ENCODE measurements around the gene SSH3. TPM values are rescaled to one million over a fixed set of nuclear protein-coding genes. Genes with fewer than 3 reads are reported as not detected.

SSH3 gene
- polyA plus RNA-seq, 1 of the 3 experiments (the other 2 are of a cell fraction), result 13.5 TPM

DNA sequence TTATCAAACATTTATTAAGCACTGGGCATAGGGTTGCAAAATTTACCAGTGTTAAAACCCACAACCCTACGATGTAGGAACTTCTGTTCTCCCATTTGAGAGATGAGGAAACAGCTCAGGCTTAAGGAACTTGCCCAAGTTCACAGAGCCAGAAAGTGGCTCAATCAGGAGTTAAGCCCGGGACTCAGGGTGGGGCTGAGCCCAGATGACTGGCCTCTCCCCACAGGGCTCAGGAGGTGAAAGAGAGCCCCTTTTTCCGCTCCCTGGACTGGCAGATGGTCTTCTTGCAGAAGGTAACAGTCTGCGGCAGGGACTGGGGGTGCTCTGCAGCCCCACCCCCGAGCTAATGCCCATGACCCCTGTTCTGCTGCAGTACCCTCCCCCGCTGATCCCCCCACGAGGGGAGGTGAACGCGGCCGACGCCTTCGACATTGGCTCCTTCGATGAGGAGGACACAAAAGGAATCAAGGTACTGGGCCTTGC, 19.8 kb upstream of the SSH3 start:
- H3K36me3 ChIP-seq (replicated peaks in 1 of 2; ENCODE audit: control insufficient read depth in 1 of 2, insufficient read depth in 2 of 2, low read length in 1 of 2), result peaks cover 3 to 59% of the 10 kb centered on the region in 2 experiments
- POLR2A ChIA-PET, result no interaction called here

DNA sequence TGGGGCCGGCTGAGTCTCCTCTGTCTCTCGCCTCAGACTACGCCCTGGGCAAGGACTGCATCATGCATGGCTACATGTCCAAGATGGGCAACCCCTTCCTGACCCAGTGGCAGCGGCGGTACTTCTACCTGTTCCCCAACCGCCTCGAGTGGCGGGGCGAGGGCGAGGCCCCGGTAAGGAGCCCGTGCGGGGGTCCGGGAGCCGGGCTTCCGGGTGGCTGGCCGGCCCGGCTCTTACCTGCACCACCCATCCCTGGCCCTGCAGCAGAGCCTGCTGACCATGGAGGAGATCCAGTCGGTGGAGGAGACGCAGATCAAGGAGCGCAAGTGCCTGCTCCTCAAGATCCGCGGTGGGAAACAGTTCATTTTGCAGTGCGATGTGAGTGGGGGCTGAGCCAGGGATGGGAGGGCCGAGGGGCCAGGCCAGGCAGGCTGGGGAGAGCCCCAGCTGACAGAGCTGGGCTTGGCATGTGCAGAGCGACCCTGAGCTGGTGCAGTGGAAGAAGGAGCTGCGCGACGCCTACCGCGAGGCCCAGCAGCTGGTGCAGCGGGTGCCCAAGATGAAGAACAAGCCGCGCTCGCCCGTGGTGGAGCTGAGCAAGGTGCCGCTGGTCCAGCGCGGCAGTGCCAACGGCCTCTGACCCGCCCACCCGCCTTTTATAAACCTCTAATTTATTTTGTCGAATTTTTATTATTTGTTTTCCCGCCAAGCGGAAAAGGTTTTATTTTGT, 18.4 kb upstream of the SSH3 start:
- H3K27ac ChIP-seq (ENCODE audit: low read depth in 2 of 2, low read length in 1 of 2), result no peak overlapping the region
- CTCF ChIA-PET, result interaction anchor here (0.6 kb wide), 1 partner anchor 19 kb away, joined by 4 read pairs; no protein-coding TSS in a partner anchor
- no peaks in the 10 kb centered on the region for H3K9me3 ChIP-seq
- H3K79me2 ChIP-seq (ENCODE audit: insufficient read depth), result peaks cover 7% of the 10 kb centered on the region
- H3K9ac ChIP-seq, result no peak overlapping the region
- 94% methylated on average over 20 of the region's 45 CpGs for WGBS (ENCODE audit: low lambda C conversion rate)
- H3K36me3 ChIP-seq (replicated peaks in 1 of 2; ENCODE audit: control insufficient read depth in 1 of 2, insufficient read depth in 2 of 2, low read length in 1 of 2), result peaks cover 3 to 49% of the 10 kb centered on the region in 2 experiments
- no peak for DNase-seq
- no peaks in the 10 kb centered on the region for H3K9me2 ChIP-seq
- H3K4me1 ChIP-seq (ENCODE audit: control insufficient read depth in 1 of 2, insufficient read depth in 2 of 2, low read depth in 1 of 2, low read length in 1 of 2), result peaks cover 9 to 18% of the 10 kb centered on the region in 2 experiments; a peak in 3 of 4 replicates
- no peaks in the 10 kb centered on the region for H4K20me1 ChIP-seq (ENCODE audit: insufficient read depth)
- no peak overlapping the region for H3K4me3 ChIP-seq (ENCODE audit: low read depth in 2 of 2, low read length in 1 of 2)
- no peak overlapping the region for H3K4me2 ChIP-seq
- peaks cover 13% of the 10 kb centered on the region for H3F3A ChIP-seq (replicated peaks; ENCODE audit: insufficient read depth)
- no peaks in the 10 kb centered on the region for H3K27me3 ChIP-seq (ENCODE audit: insufficient read depth)
- POLR2A ChIA-PET, result no interaction called here
- TF ChIP-seq, protein P1, sequence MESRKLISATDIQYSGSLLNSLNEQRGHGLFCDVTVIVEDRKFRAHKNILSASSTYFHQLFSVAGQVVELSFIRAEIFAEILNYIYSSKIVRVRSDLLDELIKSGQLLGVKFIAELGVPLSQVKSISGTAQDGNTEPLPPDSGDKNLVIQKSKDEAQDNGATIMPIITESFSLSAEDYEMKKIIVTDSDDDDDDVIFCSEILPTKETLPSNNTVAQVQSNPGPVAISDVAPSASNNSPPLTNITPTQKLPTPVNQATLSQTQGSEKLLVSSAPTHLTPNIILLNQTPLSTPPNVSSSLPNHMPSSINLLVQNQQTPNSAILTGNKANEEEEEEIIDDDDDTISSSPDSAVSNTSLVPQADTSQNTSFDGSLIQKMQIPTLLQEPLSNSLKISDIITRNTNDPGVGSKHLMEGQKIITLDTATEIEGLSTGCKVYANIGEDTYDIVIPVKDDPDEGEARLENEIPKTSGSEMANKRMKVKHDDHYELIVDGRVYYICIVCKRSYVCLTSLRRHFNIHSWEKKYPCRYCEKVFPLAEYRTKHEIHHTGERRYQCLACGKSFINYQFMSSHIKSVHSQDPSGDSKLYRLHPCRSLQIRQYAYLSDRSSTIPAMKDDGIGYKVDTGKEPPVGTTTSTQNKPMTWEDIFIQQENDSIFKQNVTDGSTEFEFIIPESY (IDR thresholded peaks at IDR 0.05; ENCODE audit: borderline replicate concordance, low read depth), result no peak
- TF ChIP-seq FOXJ3 (CRISPR knock-in tag; IDR thresholded peaks at IDR 0.05) (no peak), GATA2 (CRISPR knock-in tag; IDR thresholded peaks at IDR 0.05) (no peak), MXI1 (IDR thresholded peaks at IDR 0.05; ENCODE audit: low read depth, low read length) (no peak), MEF2A (IDR thresholded peaks at IDR 0.05; ENCODE audit: borderline replicate concordance, low read depth) (no peak), RXRA (IDR thresholded peaks at IDR 0.05; ENCODE audit: borderline replicate concordance, low read depth) (no peak), EZH2phosphoT487 (IDR thresholded peaks at IDR 0.05; ENCODE audit: borderline replicate concordance, low read depth) (no peak), POLR2AphosphoS5 (IDR thresholded peaks at IDR 0.05; ENCODE audit: low read depth, low read length) (no peak), RAD21 (IDR thresholded peaks at IDR 0.05; ENCODE audit: low read length) (no peak), JUND (IDR thresholded peaks at IDR 0.05) (no peak)
- TF ChIP-seq, protein P2, sequence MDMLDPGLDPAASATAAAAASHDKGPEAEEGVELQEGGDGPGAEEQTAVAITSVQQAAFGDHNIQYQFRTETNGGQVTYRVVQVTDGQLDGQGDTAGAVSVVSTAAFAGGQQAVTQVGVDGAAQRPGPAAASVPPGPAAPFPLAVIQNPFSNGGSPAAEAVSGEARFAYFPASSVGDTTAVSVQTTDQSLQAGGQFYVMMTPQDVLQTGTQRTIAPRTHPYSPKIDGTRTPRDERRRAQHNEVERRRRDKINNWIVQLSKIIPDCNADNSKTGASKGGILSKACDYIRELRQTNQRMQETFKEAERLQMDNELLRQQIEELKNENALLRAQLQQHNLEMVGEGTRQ (IDR thresholded peaks at IDR 0.05; ENCODE audit: borderline replicate concordance, low read depth, low read length), result no peak
- TF ChIP-seq, protein P3, sequence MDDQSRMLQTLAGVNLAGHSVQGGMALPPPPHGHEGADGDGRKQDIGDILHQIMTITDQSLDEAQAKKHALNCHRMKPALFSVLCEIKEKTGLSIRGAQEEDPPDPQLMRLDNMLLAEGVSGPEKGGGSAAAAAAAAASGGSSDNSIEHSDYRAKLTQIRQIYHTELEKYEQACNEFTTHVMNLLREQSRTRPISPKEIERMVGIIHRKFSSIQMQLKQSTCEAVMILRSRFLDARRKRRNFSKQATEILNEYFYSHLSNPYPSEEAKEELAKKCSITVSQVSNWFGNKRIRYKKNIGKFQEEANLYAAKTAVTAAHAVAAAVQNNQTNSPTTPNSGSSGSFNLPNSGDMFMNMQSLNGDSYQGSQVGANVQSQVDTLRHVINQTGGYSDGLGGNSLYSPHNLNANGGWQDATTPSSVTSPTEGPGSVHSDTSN (IDR thresholded peaks at IDR 0.05), result no peak
- TF ChIP-seq, protein P4, sequence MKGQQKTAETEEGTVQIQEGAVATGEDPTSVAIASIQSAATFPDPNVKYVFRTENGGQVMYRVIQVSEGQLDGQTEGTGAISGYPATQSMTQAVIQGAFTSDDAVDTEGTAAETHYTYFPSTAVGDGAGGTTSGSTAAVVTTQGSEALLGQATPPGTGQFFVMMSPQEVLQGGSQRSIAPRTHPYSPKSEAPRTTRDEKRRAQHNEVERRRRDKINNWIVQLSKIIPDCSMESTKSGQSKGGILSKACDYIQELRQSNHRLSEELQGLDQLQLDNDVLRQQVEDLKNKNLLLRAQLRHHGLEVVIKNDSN (IDR thresholded peaks at IDR 0.05; ENCODE audit: borderline replicate concordance, low read depth), result no peak
- H2AFZ ChIP-seq (ENCODE audit: low read depth), result no peak overlapping the region

More for the DNA sequence above, 19.8 kb upstream of the SSH3 start:
- Histone ChIP-seq H3K79me2 (ENCODE audit: insufficient read depth) (no peaks in the 10 kb centered on the region), H3K9me2 (no peaks in the 10 kb centered on the region), H3K9me3 (no peaks in the 10 kb centered on the region), H4K20me1 (ENCODE audit: insufficient read depth) (no peaks in the 10 kb centered on the region), H3K4me3 (ENCODE audit: low read depth in 2 of 2, low read length in 1 of 2) (no peak overlapping the region), H3K27me3 (ENCODE audit: insufficient read depth) (no peaks in the 10 kb centered on the region), H3F3A (replicated peaks; ENCODE audit: insufficient read depth) (peaks cover 13% of the 10 kb centered on the region), H3K27ac (ENCODE audit: low read depth in 2 of 2, low read length in 1 of 2) (no peak overlapping the region), H3K9ac (no peak overlapping the region), H2AFZ (ENCODE audit: low read depth) (no peak overlapping the region), H3K4me2 (no peak overlapping the region), H3K4me1 (ENCODE audit: control insufficient read depth in 1 of 2, insufficient read depth in 2 of 2, low read depth in 1 of 2, low read length in 1 of 2) (peaks cover 9 to 18% of the 10 kb centered on the region in 2 experiments; a peak in 3 of 4 replicates)
- 95% methylated on average over 10 of the region's 13 CpGs for WGBS (ENCODE audit: low lambda C conversion rate)
- no peak for DNase-seq
- CTCF ChIA-PET, result interaction anchor here (0.8 to 2.1 kb wide), 6 partner anchors 19 to 99 kb away, joined by 3 to 10 read pairs (median 4); no protein-coding TSS in a partner anchor
- TF ChIP-seq, protein P3 (IDR thresholded peaks at IDR 0.05), result no peak
